Brain microvascular endothelial cell (primary cell): Measurements from ENCODE around the gene ZNF837.
A peak's percentile ranks its signal among the peaks of the same experiment; 100 is the strongest.
"Not testable (repeated sequence)": the region's sequence is repeated elsewhere in the genome, so short reads cannot be mapped to it uniquely, and the experiment has no call there.

Experiments
- DNase-seq: peaks from one replicate; pipeline ENCODE4 v3.0.0-alpha.2; 2020
- H3K27ac ChIP-seq: fragments of 250-450 bp; sonication (Bioruptor Pico); 2 replicates; pipeline ENCODE4 v1.5.1; 2020; ENCODE audit warnings: mild to moderate bottlenecking, moderate library complexity
- H3K27me3 ChIP-seq: fragments of 250-450 bp; sonication (Bioruptor Pico); replicated peaks from 2 replicates; pipeline ENCODE4 v1.5.1; 2020; ENCODE audit warnings: mild to moderate bottlenecking
- H3K36me3 ChIP-seq: fragments of 250-450 bp; sonication (Bioruptor Pico); replicated peaks from 2 replicates; pipeline ENCODE4 v1.5.1; 2020; ENCODE audit warnings: mild to moderate bottlenecking
- H3K4me3 ChIP-seq: 2 replicates; pipeline ENCODE4 v1.5.1; 2011; ENCODE audit warnings: low read depth, mild to moderate bottlenecking, control low read depth, low read length, moderate library complexity
- in situ Hi-C: cut with HindIII; loops from 2 replicates; pipeline ENCODE4 v1.10.0; 2017; ENCODE audit warnings: low sequenced_read_pairs, low pct_ligation_motif_present
- TF ChIP-seq, protein P1 (sequence below): IDR thresholded peaks from 2 replicates; pipeline ENCODE4 v1.5.1; 2011; ENCODE audit warnings: low read depth, mild to moderate bottlenecking, moderate library complexity, low read length, control low read depth, inconsistent platforms; ENCODE audit errors: missing control alignments

The ZNF837 gene

DNA sequence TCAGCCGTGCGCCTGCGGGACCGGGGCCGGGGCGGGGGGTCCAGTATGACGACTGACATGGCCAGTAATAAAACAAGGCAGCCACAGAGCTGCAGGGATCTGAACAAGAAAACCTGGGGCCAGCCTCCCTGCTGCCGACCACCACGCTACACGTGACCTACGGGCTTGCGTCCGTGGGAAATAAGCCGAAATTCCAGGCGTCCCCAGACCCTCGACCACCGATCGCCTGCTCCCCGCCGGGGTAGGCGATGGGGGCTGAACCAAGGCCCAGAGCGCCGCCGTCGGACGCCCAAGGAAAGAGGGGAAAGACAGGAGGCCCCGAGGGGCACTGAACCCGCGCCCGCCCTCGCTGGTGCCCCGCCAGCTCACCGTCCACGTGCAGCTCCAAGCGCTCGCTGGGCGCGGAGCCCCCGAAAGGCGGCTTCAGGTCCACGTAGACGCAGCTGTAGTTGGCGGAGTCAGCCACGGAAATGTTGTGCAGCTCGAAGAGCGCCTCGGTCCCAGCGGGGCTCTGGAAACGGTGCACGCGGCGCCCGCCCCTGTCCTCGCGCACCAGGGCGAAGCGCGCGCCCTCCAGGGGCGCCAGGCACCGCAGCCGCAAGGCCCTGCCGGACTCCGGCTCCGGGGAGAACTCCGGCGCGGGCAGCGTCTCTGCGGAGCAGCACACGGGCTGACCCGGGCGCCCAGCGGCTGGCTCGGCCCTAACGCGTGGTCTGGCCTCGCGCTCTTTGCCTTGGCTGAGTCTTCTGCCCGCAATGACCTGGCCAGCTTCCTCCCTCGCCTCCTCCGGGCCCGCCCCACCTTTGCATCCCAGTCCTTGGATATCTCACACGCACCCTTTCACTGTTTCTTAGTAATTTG, 30.6 kb downstream of the ZNF837 start:
- H3K27me3 ChIP-seq: no peaks in the 10 kb centered on the region
- DNase-seq: no peak
- TF ChIP-seq, protein P1, sequence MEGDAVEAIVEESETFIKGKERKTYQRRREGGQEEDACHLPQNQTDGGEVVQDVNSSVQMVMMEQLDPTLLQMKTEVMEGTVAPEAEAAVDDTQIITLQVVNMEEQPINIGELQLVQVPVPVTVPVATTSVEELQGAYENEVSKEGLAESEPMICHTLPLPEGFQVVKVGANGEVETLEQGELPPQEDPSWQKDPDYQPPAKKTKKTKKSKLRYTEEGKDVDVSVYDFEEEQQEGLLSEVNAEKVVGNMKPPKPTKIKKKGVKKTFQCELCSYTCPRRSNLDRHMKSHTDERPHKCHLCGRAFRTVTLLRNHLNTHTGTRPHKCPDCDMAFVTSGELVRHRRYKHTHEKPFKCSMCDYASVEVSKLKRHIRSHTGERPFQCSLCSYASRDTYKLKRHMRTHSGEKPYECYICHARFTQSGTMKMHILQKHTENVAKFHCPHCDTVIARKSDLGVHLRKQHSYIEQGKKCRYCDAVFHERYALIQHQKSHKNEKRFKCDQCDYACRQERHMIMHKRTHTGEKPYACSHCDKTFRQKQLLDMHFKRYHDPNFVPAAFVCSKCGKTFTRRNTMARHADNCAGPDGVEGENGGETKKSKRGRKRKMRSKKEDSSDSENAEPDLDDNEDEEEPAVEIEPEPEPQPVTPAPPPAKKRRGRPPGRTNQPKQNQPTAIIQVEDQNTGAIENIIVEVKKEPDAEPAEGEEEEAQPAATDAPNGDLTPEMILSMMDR: no peak
- in situ Hi-C loops: no loop called here
- no peak overlapping the region for H3K27ac ChIP-seq
- peaks cover 13% of the 10 kb centered on the region for H3K36me3 ChIP-seq
- H3K4me3 ChIP-seq: no peak overlapping the region

DNA sequence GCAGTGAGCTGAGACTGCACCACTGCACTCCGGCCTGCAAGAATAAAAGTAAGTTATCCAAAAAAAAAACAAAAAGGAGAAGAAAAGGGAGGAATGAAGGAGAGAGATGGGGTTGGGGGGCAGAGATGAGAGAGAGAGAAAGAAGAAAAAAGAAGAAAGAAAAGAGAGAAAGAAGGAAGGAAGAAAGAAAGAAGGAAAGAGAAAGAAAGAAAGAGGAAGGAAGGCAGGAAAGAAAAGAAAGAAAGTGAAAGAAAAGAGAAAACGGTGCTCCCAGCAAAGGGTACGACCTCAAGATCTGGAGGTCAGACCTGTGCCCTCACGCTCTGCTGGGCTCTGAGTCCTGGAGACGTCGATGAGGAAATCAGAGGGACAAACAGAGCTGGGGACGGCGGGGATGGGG, 31.2 kb downstream of the ZNF837 start:
- DNase-seq: no peak
- H3K27ac ChIP-seq: no peak overlapping the region
- no peak overlapping the region for H3K4me3 ChIP-seq
- TF ChIP-seq, protein P1: no peak
- H3K27me3 ChIP-seq: no peaks in the 10 kb centered on the region
- H3K36me3 ChIP-seq: peaks cover 13% of the 10 kb centered on the region
- in situ Hi-C loops: no loop called here

DNA sequence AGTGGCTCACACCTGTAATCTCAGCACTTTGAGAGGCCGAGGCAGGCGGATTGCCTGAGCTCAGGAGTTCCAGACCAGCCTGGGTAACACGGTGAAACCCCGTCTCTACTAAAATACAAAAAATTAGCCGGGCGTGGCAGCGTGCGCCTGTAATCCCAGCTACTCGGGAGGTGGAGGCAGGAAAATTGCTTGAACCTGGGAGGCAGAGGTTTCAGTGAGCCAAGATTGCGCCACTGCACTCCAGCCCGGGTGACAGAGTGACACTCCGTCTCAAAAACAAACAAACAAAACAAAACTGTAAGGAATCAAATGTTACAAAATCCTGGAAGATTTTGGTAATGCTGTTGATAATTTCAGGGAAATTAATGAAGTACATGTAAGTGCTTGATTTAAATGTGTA, 32.8 kb downstream of the ZNF837 start:
- Histone ChIP-seq H3K4me3 (peak overlapping the region; percentile 69), H3K36me3 (peaks cover 13% of the 10 kb centered on the region)
- H3K27me3 ChIP-seq, in situ Hi-C loops, H3K27ac ChIP-seq, DNase-seq: not testable (repeated sequence)

DNA sequence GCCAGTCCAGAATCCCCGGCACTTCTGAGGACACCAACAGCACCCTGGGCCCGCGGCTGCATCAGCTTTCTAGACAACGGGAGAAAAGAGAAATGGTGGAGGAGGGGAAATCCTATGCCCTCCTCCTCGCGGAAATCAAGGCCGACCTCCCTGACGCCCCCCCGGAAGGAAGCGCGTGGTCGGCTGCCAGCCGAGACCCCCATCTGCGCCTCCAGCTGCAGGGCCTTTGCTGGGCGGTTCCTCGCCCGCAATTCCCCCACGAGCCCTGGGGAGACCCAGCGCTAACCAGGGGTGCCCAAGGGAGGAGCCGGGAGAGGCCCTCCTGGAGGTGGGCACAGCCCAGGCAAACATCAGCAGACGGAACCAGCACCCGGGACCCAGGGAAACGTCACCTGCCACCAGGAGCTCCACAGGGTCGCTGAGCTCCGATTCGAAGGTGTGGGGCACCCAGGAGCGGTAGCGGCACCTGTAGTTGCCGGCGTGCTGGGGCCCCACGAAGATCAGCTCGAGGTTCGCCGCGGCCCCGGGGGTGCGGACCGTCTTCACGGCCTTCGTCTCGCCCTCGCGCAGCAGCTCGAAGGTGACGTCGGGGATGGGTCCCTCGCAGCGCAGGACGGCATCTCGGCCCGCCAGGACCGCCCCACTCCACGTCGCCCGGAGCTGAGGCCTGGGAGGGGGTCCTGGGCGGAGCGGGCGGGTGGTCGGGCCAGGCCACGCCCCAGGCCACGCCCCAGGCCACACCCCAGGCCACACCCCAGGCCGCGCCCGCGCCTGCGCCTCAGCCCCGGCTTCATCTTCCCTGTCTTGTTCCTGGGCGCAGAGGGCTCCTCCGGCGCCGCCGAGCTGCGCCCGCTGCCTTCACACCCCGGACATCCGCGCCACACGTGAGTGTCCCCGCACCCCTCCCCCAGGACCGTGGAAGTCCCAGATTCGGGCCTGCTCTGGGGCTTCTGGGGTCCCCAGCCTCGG, 33.6 kb downstream of the ZNF837 start:
- H3K36me3 ChIP-seq: peaks cover 13% of the 10 kb centered on the region
- H3K4me3 ChIP-seq: peak overlapping the region; percentile 69
- in situ Hi-C loops: no loop called here
- peak; percentile 22 for DNase-seq
- H3K27me3 ChIP-seq: no peaks in the 10 kb centered on the region
- H3K27ac ChIP-seq: peak overlapping the region; percentile 10
- TF ChIP-seq, protein P1: no peak

DNA sequence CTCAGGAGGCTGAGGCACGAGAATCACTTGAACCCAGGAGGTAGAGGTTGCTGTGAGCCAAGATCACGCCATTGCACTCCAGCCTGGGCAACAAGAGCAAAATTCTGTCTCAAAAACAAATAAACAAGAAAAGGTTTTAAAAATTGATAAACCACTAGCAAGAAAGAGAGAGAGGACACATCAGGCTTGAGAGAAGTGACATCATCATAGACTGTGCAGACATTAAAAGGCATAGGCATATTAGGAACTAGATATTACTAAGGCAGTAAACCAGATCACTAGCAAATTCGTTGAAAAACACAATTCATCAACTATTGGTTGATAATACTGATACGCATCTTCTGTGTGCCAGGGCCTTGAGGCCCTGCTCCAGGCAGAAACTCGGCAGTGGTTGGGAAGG, 35.3 kb downstream of the ZNF837 start:
- in situ Hi-C loops: no loop called here
- no peak overlapping the region for H3K27ac ChIP-seq
- no peaks in the 10 kb centered on the region for H3K27me3 ChIP-seq
- no peak for DNase-seq
- no peak overlapping the region for H3K4me3 ChIP-seq
- H3K36me3 ChIP-seq: peaks cover 6% of the 10 kb centered on the region
- TF ChIP-seq, protein P1: no peak

DNA sequence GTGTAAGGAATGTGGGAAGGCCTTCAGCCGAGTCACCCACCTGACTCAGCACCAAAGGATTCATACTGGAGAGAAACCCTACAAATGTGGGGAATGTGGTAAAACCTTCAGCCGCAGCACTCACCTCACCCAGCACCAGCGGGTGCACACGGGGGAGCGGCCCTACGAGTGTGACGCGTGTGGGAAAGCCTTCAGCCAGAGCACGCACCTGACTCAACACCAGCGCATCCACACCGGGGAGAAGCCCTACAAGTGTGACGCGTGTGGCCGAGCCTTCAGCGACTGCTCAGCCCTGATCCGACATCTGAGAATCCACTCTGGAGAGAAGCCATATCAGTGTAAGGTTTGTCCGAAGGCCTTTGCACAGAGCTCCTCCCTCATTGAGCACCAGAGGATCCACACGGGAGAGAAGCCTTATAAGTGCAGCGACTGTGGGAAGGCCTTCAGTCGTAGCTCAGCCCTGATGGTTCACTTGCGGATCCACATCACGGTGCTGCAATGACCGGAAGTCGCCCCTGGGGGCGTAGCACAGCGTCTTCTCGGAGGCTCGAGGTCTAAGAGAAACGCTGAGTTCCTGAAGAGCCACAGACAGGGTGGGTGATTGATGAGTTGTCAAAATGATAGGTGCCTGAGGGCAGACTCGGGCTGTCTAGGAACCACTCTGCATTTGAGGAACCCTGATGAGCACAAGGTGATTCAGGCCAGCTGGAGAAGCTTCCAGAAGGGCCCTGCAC, 41.8 kb downstream of the ZNF837 start:
- Histone ChIP-seq H3K27ac (no peak overlapping the region), H3K36me3 (peaks cover 34% of the 10 kb centered on the region), H3K27me3 (no peaks in the 10 kb centered on the region), H3K4me3 (no peak overlapping the region)
- TF ChIP-seq, protein P1: no peak
- in situ Hi-C loops: no loop called here
- DNase-seq: no peak
